GM19099 (cell line): Measurements from ENCODE around the gene RMC1.

Experiments used
- POLR2A ChIP-seq: IDR thresholded peaks from 3 replicates; pipeline ENCODE4 v1.6.1; 2011; ENCODE audit warnings: low read depth; ENCODE audit not compliant: insufficient read length; ENCODE audit errors: extremely low read depth

Gene RMC1

GRCh38 chr18:23563377-23564043 lies 60.2 kb downstream of the RMC1 start:
- no peak for TF ChIP-seq POLR2A

- TF ChIP-seq POLR2A = no peak
These were observed 62.7 kb downstream of the RMC1 start for GRCh38 chr18:23565916-23566547.

GRCh38 chr18:23567671-23568070 lies 64.4 kb downstream of the RMC1 start:
- TF ChIP-seq POLR2A = no peak

- TF ChIP-seq POLR2A = no peak
These were observed 65.2 kb downstream of the RMC1 start for GRCh38 chr18:23568281-23569138.

GRCh38 chr18:23569299-23570063 lies 66.2 kb downstream of the RMC1 start:
- no peak for TF ChIP-seq POLR2A

- TF ChIP-seq POLR2A = no peak
These were observed 67.7 kb downstream of the RMC1 start for GRCh38 chr18:23570912-23571504.

- no peak for TF ChIP-seq POLR2A
These were observed 68.7 kb downstream of the RMC1 start for GRCh38 chr18:23572012-23572411.

- no peak for TF ChIP-seq POLR2A
These were observed 69.3 kb downstream of the RMC1 start for GRCh38 chr18:23572570-23572969.

- no peak for TF ChIP-seq POLR2A
These were observed 69.7 kb downstream of the RMC1 start for GRCh38 chr18:23573020-23573419.

GRCh38 chr18:23573626-23574431 lies 70.5 kb downstream of the RMC1 start:
- no peak for TF ChIP-seq POLR2A

GRCh38 chr18:23574611-23575308 lies 71.4 kb downstream of the RMC1 start:
- no peak for TF ChIP-seq POLR2A

- TF ChIP-seq POLR2A = no peak
These were observed 72.0 kb downstream of the RMC1 start for GRCh38 chr18:23575309-23575651.

GRCh38 chr18:23578067-23578701 lies 74.9 kb downstream of the RMC1 start:
- no peak for TF ChIP-seq POLR2A

- TF ChIP-seq POLR2A = no peak
These were observed 75.8 kb downstream of the RMC1 start for GRCh38 chr18:23578891-23579653.
